CD14-positive monocyte (primary cell): ENCODE measurements around the gene B3GNT9. TPM values are rescaled to one million over a fixed set of nuclear protein-coding genes. Genes with fewer than 3 reads are reported as not detected.
A peak's percentile ranks its signal among the peaks of the same experiment; 100 is the strongest.

ENCODE experiments used
- DNase-seq, 3 donors: peaks; one replicate each; pipeline ENCODE4 v3.0.0-alpha.2; 2011 to 2022
- H2AFZ ChIP-seq: 2 replicates; pipeline ENCODE4 v1.6.0; 2012; ENCODE audit warnings: mild to moderate bottlenecking, low read depth, low read length, inconsistent platforms; ENCODE audit not compliant: insufficient read depth, poor library complexity, severe bottlenecking
- H3K27ac ChIP-seq, 2 donors: 1 replicate in 1 of 2; 2 replicates in 1 of 2; pipeline ENCODE4 v1.5.1; 2012 to 2013; ENCODE audit warnings: low read length in 2 of 2, control low read depth in 1 of 2, inconsistent platforms in 1 of 2, low read depth in 1 of 2, mild to moderate bottlenecking in 1 of 2
- H3K27me3 ChIP-seq, 2 donors: one replicate each; pipeline versions ENCODE4 v1.6.0 to v1.6.1; 2011 to 2013; ENCODE audit warnings: low read length in 2 of 2; ENCODE audit not compliant: control insufficient read depth in 2 of 2, insufficient read depth in 2 of 2
- H3K36me3 ChIP-seq, 2 donors: replicated peaks in 1 of 2; 1 replicate in 1 of 2; 2 replicates in 1 of 2; pipeline versions ENCODE4 v1.5.1 to v1.6.1; 2012 to 2013; ENCODE audit warnings: low read length in 2 of 2, control low read depth in 1 of 2, inconsistent platforms in 1 of 2, mild to moderate bottlenecking in 1 of 2; ENCODE audit not compliant: insufficient read depth in 2 of 2, control insufficient read depth in 1 of 2
- H3K4me1 ChIP-seq, 2 donors: 1 replicate in 1 of 2; 2 replicates in 1 of 2; pipeline versions ENCODE4 v1.5.1 to v1.6.1; 2012 to 2013; ENCODE audit warnings: low read length in 2 of 2, control low read depth in 1 of 2, inconsistent platforms in 1 of 2, mild to moderate bottlenecking in 1 of 2, moderate library complexity in 1 of 2; ENCODE audit not compliant: insufficient read depth in 2 of 2, control insufficient read depth in 1 of 2
- H3K4me2 ChIP-seq: replicated peaks from 2 replicates; pipeline ENCODE3; 2012; ENCODE audit warnings: low read length, moderate library complexity, mild to moderate bottlenecking; ENCODE audit not compliant: poor library complexity, severe bottlenecking; ENCODE audit errors: extremely low read depth
- H3K4me3 ChIP-seq, 3 experiments: fragments of 200-600 bp in 1 of 3; sonication (generic) in 1 of 3; replicated peaks in 1 of 3; 1 replicate in 2 of 3; 2 replicates in 1 of 3; pipeline ENCODE4 v1.5.1; 2011 to 2013; ENCODE audit warnings: low read length in 3 of 3, mild to moderate bottlenecking in 3 of 3, control low read depth in 2 of 3, low read depth in 2 of 3, inconsistent platforms in 1 of 3, moderate library complexity in 1 of 3
- H3K79me2 ChIP-seq: 2 replicates; pipeline ENCODE4 v1.6.0; 2012; ENCODE audit warnings: mild to moderate bottlenecking, control low read depth, inconsistent platforms, low read length, moderate library complexity; ENCODE audit not compliant: insufficient read depth
- H3K9ac ChIP-seq: 2 replicates; pipeline ENCODE4 v1.6.0; 2017; ENCODE audit warnings: low read length, mild to moderate bottlenecking; ENCODE audit not compliant: insufficient read depth, poor library complexity, severe bottlenecking
- H3K9me3 ChIP-seq, 2 donors: replicated peaks in 1 of 2; 1 replicate in 1 of 2; 2 replicates in 1 of 2; pipeline versions ENCODE4 v1.5.1 to v1.6.1; 2012 to 2013; ENCODE audit warnings: low read length in 2 of 2, control low read depth in 1 of 2; ENCODE audit not compliant: control insufficient read depth in 1 of 2, insufficient read depth in 1 of 2
- H4K20me1 ChIP-seq: 2 replicates; pipeline ENCODE4 v1.6.0; 2012; ENCODE audit warnings: mild to moderate bottlenecking, low read length, control low read depth, moderate library complexity; ENCODE audit not compliant: insufficient read depth
- H3K27ac Mint-ChIP-seq, 7 donors: one replicate each; pipeline ENCODE4 v1.8.0; 2020; ENCODE audit warnings: mild to moderate bottlenecking in 7 of 7, mixed read lengths in 7 of 7, moderate library complexity in 6 of 7, inconsistent platforms in 2 of 7
- H3K27me3 Mint-ChIP-seq, 3 donors: one replicate each; pipeline ENCODE4 v1.8.0; 2021 to 2022; ENCODE audit warnings: low read depth in 3 of 3, mild to moderate bottlenecking in 3 of 3, mixed read lengths in 3 of 3, moderate library complexity in 3 of 3, inconsistent platforms in 1 of 3
- H3K36me3 Mint-ChIP-seq, 2 donors: one replicate each; pipeline ENCODE4 v1.8.0; 2020; ENCODE audit warnings: mixed read lengths in 2 of 2, inconsistent platforms in 1 of 2, mild to moderate bottlenecking in 1 of 2
- H3K4me1 Mint-ChIP-seq: one replicate; pipeline ENCODE4 v1.8.0; 2020; ENCODE audit warnings: mild to moderate bottlenecking, mixed read lengths
- H3K4me3 Mint-ChIP-seq, 2 donors: one replicate each; pipeline ENCODE4 v1.8.0; 2020; ENCODE audit warnings: mild to moderate bottlenecking in 2 of 2, mixed read lengths in 2 of 2, moderate library complexity in 1 of 2
- H3K9me3 Mint-ChIP-seq, 7 donors: one replicate each; pipeline ENCODE4 v1.8.0; 2020 to 2022; ENCODE audit warnings: mixed read lengths in 7 of 7, mild to moderate bottlenecking in 6 of 7, moderate library complexity in 6 of 7, inconsistent platforms in 2 of 7
- WGBS: methylation state at CpG from one replicate; pipeline ENCODE4 v1.1.5; 2013; ENCODE audit warnings: missing lambda C conversion rate; ENCODE audit not compliant: insufficient coverage; 5-methylcytosine and 5-hydroxymethylcytosine counted together
- intact Hi-C, 2 donors: fragments of 100-400 bp; cut with micrococcal nuclease; formaldehyde crosslinking; loops; one replicate each; pipeline versions ENCODE4 v1.15.0 to v1.15.1; 2023
- polyA plus RNA-seq, 3 donors: library from polyadenylated mRNA; depleted of rRNA in 1 of 3; unstranded in 2 of 3; stranded (reverse) in 1 of 3; fragments of 300-500 nt in 2 of 3; fragments of >200 nt in 1 of 3; fragmentation: Illumina TruSeq in 2 of 3; gene quantifications; 1 replicate in 2 of 3; 2 replicates in 1 of 3; pipeline ENCODE4 v1.2.3, GENCODE V29; 2012 to 2021
- TF ChIP-seq, protein P1 (sequence below): fragments of 200-600 bp; IDR thresholded peaks from one replicate; pipeline ENCODE4 v1.8.0; 2022; ENCODE audit warnings: antibody characterized with exemption, mild to moderate bottlenecking

The B3GNT9 gene
- polyA plus RNA-seq, 3 donors, result 0.10 to 0.67 (median 0.20) TPM

GRCh38 chr16:67120025-67120424, 30.8 kb downstream of the B3GNT9 start:
- peaks cover 0 to 2% (median 0%) of the 10 kb centered on the region in 3 donors for H3K27me3 Mint-ChIP-seq
- peak overlapping the region in 1 of 7 donors; percentile 32 for H3K27ac Mint-ChIP-seq

DNA sequence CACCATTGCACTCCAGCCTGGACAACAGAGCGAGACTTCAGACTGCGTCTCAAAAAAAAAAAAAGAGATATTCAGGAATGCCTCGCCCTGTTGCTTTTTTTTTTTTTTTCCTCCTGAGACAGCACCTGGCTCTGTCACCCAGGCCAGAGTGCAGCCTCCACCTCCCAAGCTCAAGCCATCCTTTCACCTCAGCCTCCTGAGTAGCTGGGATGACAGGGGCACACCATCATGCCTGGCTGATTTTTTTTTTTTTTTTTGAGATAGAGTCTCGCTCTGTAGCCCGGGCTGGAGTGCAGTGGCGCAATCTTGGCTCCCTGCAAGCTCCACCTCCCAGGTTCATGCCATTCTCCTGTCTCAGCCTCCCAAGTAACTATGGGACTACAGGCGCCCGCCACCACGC, 33.1 kb downstream of the B3GNT9 start:
- no peak overlapping the region for H3K4me3 Mint-ChIP-seq
- H3K36me3 Mint-ChIP-seq, result peaks cover 52 to 66% of the 10 kb centered on the region in 2 donors
- Histone ChIP-seq H3K9ac (no peak overlapping the region), H3K27me3 (no peaks in the 10 kb centered on the region), H3K4me3 (no peak overlapping the region), H3K4me1 (peaks cover 43 to 46% of the 10 kb centered on the region in 2 donors), H3K27ac (peak overlapping the region; percentile 66 to 96), H4K20me1 (peaks cover 95% of the 10 kb centered on the region), H3K36me3 (peaks cover 32 to 55% of the 10 kb centered on the region in 2 donors), H3K9me3 (no peaks in the 10 kb centered on the region), H3K4me2 (peak overlapping the region; percentile 55), H3K79me2 (peaks cover 85% of the 10 kb centered on the region), H2AFZ (no peak overlapping the region)
- no peaks in the 10 kb centered on the region for H3K27me3 Mint-ChIP-seq
- DNase-seq, result no peak
- H3K4me1 Mint-ChIP-seq, result peaks cover 45% of the 10 kb centered on the region
- TF ChIP-seq, protein P1, sequence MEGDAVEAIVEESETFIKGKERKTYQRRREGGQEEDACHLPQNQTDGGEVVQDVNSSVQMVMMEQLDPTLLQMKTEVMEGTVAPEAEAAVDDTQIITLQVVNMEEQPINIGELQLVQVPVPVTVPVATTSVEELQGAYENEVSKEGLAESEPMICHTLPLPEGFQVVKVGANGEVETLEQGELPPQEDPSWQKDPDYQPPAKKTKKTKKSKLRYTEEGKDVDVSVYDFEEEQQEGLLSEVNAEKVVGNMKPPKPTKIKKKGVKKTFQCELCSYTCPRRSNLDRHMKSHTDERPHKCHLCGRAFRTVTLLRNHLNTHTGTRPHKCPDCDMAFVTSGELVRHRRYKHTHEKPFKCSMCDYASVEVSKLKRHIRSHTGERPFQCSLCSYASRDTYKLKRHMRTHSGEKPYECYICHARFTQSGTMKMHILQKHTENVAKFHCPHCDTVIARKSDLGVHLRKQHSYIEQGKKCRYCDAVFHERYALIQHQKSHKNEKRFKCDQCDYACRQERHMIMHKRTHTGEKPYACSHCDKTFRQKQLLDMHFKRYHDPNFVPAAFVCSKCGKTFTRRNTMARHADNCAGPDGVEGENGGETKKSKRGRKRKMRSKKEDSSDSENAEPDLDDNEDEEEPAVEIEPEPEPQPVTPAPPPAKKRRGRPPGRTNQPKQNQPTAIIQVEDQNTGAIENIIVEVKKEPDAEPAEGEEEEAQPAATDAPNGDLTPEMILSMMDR, result no peak
- intact Hi-C loops, result loop anchor here in 1 of 2 donors (5.0 kb wide), 1 partner anchor 90 kb away; the partner anchor contains the start of gene CBFB
- 100% methylated on average over 1 of the region's 9 CpGs for WGBS
- H3K9me3 Mint-ChIP-seq, result peaks cover 0 to 2% (median 0%) of the 10 kb centered on the region in 7 donors
- peak overlapping the region; percentile 90 to 97 (median 96) for H3K27ac Mint-ChIP-seq

More at GRCh38 chr16:67120025-67120424, 30.8 kb downstream of the B3GNT9 start:
- Histone ChIP-seq H4K20me1 (peaks cover 98% of the 10 kb centered on the region), H2AFZ (no peak overlapping the region), H3K27me3 (no peaks in the 10 kb centered on the region), H3K4me2 (no peak overlapping the region), H3K36me3 (peaks cover 54 to 66% of the 10 kb centered on the region in 2 donors), H3K79me2 (peaks cover 74% of the 10 kb centered on the region), H3K4me3 (no peak overlapping the region), H3K27ac (no peak overlapping the region), H3K9me3 (no peaks in the 10 kb centered on the region), H3K4me1 (peaks cover 29 to 30% of the 10 kb centered on the region in 2 donors), H3K9ac (no peak overlapping the region)
- TF ChIP-seq, protein P1, result no peak
- Mint-ChIP-seq H3K9me3 (peaks cover 0 to 2% (median 0%) of the 10 kb centered on the region in 7 donors), H3K4me3 (no peak overlapping the region), H3K4me1 (peaks cover 29% of the 10 kb centered on the region), H3K36me3 (peaks cover 56 to 70% of the 10 kb centered on the region in 2 donors)
- intact Hi-C loops, result no loop called here
- DNase-seq, result no peak
- 96% methylated on average over 4 of the region's 5 CpGs for WGBS
